Spinal cord (tissue), 10 donors: ENCODE measurements around the gene PTGES. TPM values are rescaled to one million over a fixed set of nuclear protein-coding genes. Genes with fewer than 3 reads are reported as not detected.

Source experiments
- DNase-seq, 6 donors: peaks; one replicate each; pipeline versions ENCODE4 v3.0.0 to v3.0.0-alpha.2; 2013 to 2015; ENCODE audit warnings: low spot score in 6 of 6, low read depth in 4 of 6
- H3K27ac ChIP-seq: one replicate; pipeline ENCODE4 v1.5.1; 2013; ENCODE audit warnings: low read depth, low read length, control low read depth
- H3K27me3 ChIP-seq: one replicate; pipeline ENCODE4 v1.6.1; 2013; ENCODE audit warnings: low read length; ENCODE audit not compliant: control insufficient read depth, insufficient read depth
- H3K36me3 ChIP-seq: one replicate; pipeline ENCODE4 v1.6.1; 2013; ENCODE audit warnings: low read length; ENCODE audit not compliant: control insufficient read depth, insufficient read depth
- H3K4me1 ChIP-seq: one replicate; pipeline ENCODE4 v1.6.1; 2013; ENCODE audit warnings: low read length; ENCODE audit not compliant: control insufficient read depth, insufficient read depth
- H3K4me3 ChIP-seq: one replicate; pipeline ENCODE4 v1.5.1; 2013; ENCODE audit warnings: low read depth, low read length, control low read depth
- H3K9me3 ChIP-seq: one replicate; pipeline ENCODE4 v1.6.1; 2013; ENCODE audit warnings: low read length; ENCODE audit not compliant: control insufficient read depth, insufficient read depth
- WGBS: methylation state at CpG from one replicate; pipeline ENCODE4 v1.1.5; 2013; ENCODE audit warnings: missing lambda C conversion rate; ENCODE audit not compliant: insufficient coverage; 5-methylcytosine and 5-hydroxymethylcytosine counted together
- polyA plus RNA-seq, 2 donors: library from polyadenylated mRNA; unstranded; fragments of 120-200 nt; gene quantifications; one replicate each; pipeline ENCODE4 v1.2.1, GENCODE V29; 2013; ENCODE audit not compliant: insufficient read length in 2 of 2
- total RNA-seq, 2 donors: library from RNA; depleted of rRNA in 1 of 2; stranded (reverse); fragments of 120-200 nt in 1 of 2; fragments of >200 nt in 1 of 2; gene quantifications; one replicate each; pipeline versions ENCODE4 v1.2.3 to v1.2.4, GENCODE V29; 2013 to 2014
- donor health status: healthy.

The PTGES gene
- total and polyA plus RNA-seq, 4 donors, result 2.5 to 9.3 (median 8.3) TPM

GRCh38 chr9:129724456-129725190 lies 28.2 kb downstream of the PTGES start:
- H3K4me1 ChIP-seq, result peaks cover 16% of the 10 kb centered on the region
- H3K27me3 ChIP-seq, result no peaks in the 10 kb centered on the region
- no peak overlapping the region for H3K4me3 ChIP-seq
- H3K36me3 ChIP-seq, result no peaks in the 10 kb centered on the region
- H3K9me3 ChIP-seq, result no peaks in the 10 kb centered on the region
- 89% methylated on average over 16 of the region's 16 CpGs for WGBS
- H3K27ac ChIP-seq, result no peak overlapping the region
- no peak for DNase-seq

GRCh38 chr9:129722913-129723312 lies 29.9 kb downstream of the PTGES start:
- Histone ChIP-seq H3K27me3 (no peaks in the 10 kb centered on the region), H3K4me3 (no peak overlapping the region), H3K9me3 (no peaks in the 10 kb centered on the region), H3K36me3 (no peaks in the 10 kb centered on the region), H3K27ac (no peak overlapping the region), H3K4me1 (peaks cover 16% of the 10 kb centered on the region)
- DNase-seq, result no peak
- WGBS, result 100% methylated on average over 5 of the region's 5 CpGs

- 92% methylated on average over 17 of the region's 25 CpGs for WGBS
- Histone ChIP-seq H3K27ac (no peak overlapping the region), H3K36me3 (no peaks in the 10 kb centered on the region), H3K27me3 (no peaks in the 10 kb centered on the region), H3K4me1 (peaks cover 9% of the 10 kb centered on the region), H3K4me3 (no peak overlapping the region), H3K9me3 (no peaks in the 10 kb centered on the region)
- DNase-seq, result no peak
These were observed 31.8 kb downstream of the PTGES start for GRCh38 chr9:129720865-129721545.

- Histone ChIP-seq H3K27ac (no peak overlapping the region), H3K9me3 (no peaks in the 10 kb centered on the region), H3K4me3 (no peak overlapping the region), H3K4me1 (peaks cover 2% of the 10 kb centered on the region), H3K36me3 (no peaks in the 10 kb centered on the region), H3K27me3 (no peaks in the 10 kb centered on the region)
- DNase-seq, result no peak
- WGBS, result 79% methylated on average over 31 of the region's 31 CpGs
These were observed 32.5 kb downstream of the PTGES start for GRCh38 chr9:129720181-129720864.

- DNase-seq, result no peak
- Histone ChIP-seq H3K27ac (no peak overlapping the region), H3K4me3 (no peak overlapping the region), H3K36me3 (no peaks in the 10 kb centered on the region), H3K4me1 (peaks cover 9% of the 10 kb centered on the region), H3K27me3 (no peaks in the 10 kb centered on the region), H3K9me3 (no peaks in the 10 kb centered on the region)
- WGBS, result 58% methylated on average over 38 of the region's 38 CpGs
These were observed 33.7 kb downstream of the PTGES start for GRCh38 chr9:129719135-129719534.

- no peaks in the 10 kb centered on the region for H3K36me3 ChIP-seq
- WGBS, result 73% methylated on average over 4 of the region's 5 CpGs
These were observed 34.2 kb downstream of the PTGES start for GRCh38 chr9:129718647-129719046.

GRCh38 chr9:129717991-129718390 lies 34.9 kb downstream of the PTGES start:
- H3K36me3 ChIP-seq, result no peaks in the 10 kb centered on the region
- no peak for DNase-seq
- WGBS, result 85% methylated on average over 4 of the region's 5 CpGs
- H3K27ac ChIP-seq, result no peak overlapping the region
- no peak overlapping the region for H3K4me3 ChIP-seq
- peaks cover 16% of the 10 kb centered on the region for H3K4me1 ChIP-seq
- H3K27me3 ChIP-seq, result no peaks in the 10 kb centered on the region
- no peaks in the 10 kb centered on the region for H3K9me3 ChIP-seq

More at GRCh38 chr9:129718647-129719046, 34.2 kb downstream of the PTGES start:
- peaks cover 11% of the 10 kb centered on the region for H3K4me1 ChIP-seq
- no peak overlapping the region for H3K27ac ChIP-seq
- no peaks in the 10 kb centered on the region for H3K9me3 ChIP-seq
- DNase-seq, result no peak
- H3K4me3 ChIP-seq, result no peak overlapping the region
- H3K27me3 ChIP-seq, result no peaks in the 10 kb centered on the region

GRCh38 chr9:129716091-129716490 lies 36.8 kb downstream of the PTGES start:
- H3K27me3 ChIP-seq, result no peaks in the 10 kb centered on the region
- no peaks in the 10 kb centered on the region for H3K36me3 ChIP-seq
- no peak overlapping the region for H3K27ac ChIP-seq
- no peak overlapping the region for H3K4me3 ChIP-seq
- 81% methylated on average over 2 of the region's 5 CpGs for WGBS
- no peak for DNase-seq
- H3K9me3 ChIP-seq, result no peaks in the 10 kb centered on the region
- H3K4me1 ChIP-seq, result peaks cover 32% of the 10 kb centered on the region

GRCh38 chr9:129714511-129715061 lies 38.3 kb downstream of the PTGES start:
- peak in 2 of 6 donors; percentile 37 to 39 for DNase-seq
- H3K4me1 ChIP-seq, result peaks cover 33% of the 10 kb centered on the region
- 41% methylated on average over 5 of the region's 15 CpGs for WGBS

More at GRCh38 chr9:129714511-129715061, 38.3 kb downstream of the PTGES start:
- no peaks in the 10 kb centered on the region for H3K9me3 ChIP-seq
- no peak overlapping the region for H3K27ac ChIP-seq
- H3K27me3 ChIP-seq, result no peaks in the 10 kb centered on the region
- H3K36me3 ChIP-seq, result no peaks in the 10 kb centered on the region
- no peak overlapping the region for H3K4me3 ChIP-seq
